H1 (cell line): Measurements from ENCODE around the gene CFAP141. TPM values are rescaled to one million over a fixed set of nuclear protein-coding genes. Genes with fewer than 3 reads are reported as not detected.

Source experiments
- CTCF ChIA-PET: fragments of 300-600 bp; sonication (Branson Sonifier 250); formaldehyde crosslinking; loops from one replicate; lab custom pipeline; 2021; ENCODE audit not compliant: partially characterized antibody; lab: Charles Lee
- POLR2A ChIA-PET: fragments of 300-600 bp; sonication (Branson Sonifier 250); formaldehyde crosslinking; loops from one replicate; lab custom pipeline; 2021; ENCODE audit warnings: inconsistent platforms; ENCODE audit not compliant: partially characterized antibody; lab: Charles Lee
- DNase-seq, 2 experiments: peaks; one replicate each; pipeline versions ENCODE4 v3.0.0 to v3.0.0-alpha.2; 2010 to 2022; ENCODE audit warnings: low spot score in 2 of 2, low read depth in 1 of 2, mixed read lengths in 1 of 2
- FAIRE-seq: peaks from 2 replicates; lab custom pipeline; 2011; peaks lifted over from hg19 to GRCh38; lab: Jason Lieb, UNC
- H2AFZ ChIP-seq: 2 replicates; pipeline ENCODE4 v1.8.1; 2012; ENCODE audit warnings: low read length, inconsistent platforms
- H2AK5ac ChIP-seq: 2 replicates; pipeline ENCODE4 v1.6.1; 2013; ENCODE audit warnings: low read depth, low read length
- H2BK120ac ChIP-seq: replicated peaks from 2 replicates; pipeline ENCODE3; 2013; ENCODE audit warnings: low read depth, low read length, inconsistent platforms
- H2BK12ac ChIP-seq: 2 replicates; pipeline ENCODE4 v1.6.1; 2013; ENCODE audit warnings: low read depth, low read length
- H2BK15ac ChIP-seq: 2 replicates; pipeline ENCODE4 v1.6.1; 2013; ENCODE audit warnings: low read length
- H2BK20ac ChIP-seq: 2 replicates; pipeline ENCODE4 v1.6.1; 2013; ENCODE audit warnings: low read length
- H2BK5ac ChIP-seq: 2 replicates; pipeline ENCODE4 v1.6.1; 2013; ENCODE audit warnings: low read depth, low read length
- H3K14ac ChIP-seq: 2 replicates; pipeline ENCODE4 v1.6.1; 2013; ENCODE audit warnings: inconsistent platforms; ENCODE audit not compliant: insufficient read length
- H3K18ac ChIP-seq: 2 replicates; pipeline ENCODE4 v1.6.1; 2013; ENCODE audit warnings: low read length; ENCODE audit errors: extremely low read depth
- H3K23ac ChIP-seq: 2 replicates; pipeline ENCODE4 v1.6.1; 2013; ENCODE audit warnings: inconsistent platforms; ENCODE audit not compliant: insufficient read length
- H3K23me2 ChIP-seq: 2 replicates; pipeline ENCODE4 v1.6.1; 2013; ENCODE audit warnings: low read depth, low read length
- H3K27ac ChIP-seq: 2 replicates; pipeline ENCODE4 v1.6.1; 2011; ENCODE audit warnings: low read depth, low read length, inconsistent platforms
- H3K27me3 ChIP-seq, 4 experiments: replicated peaks in 1 of 4; 1 replicate in 1 of 4; 2 replicates in 3 of 4; pipeline versions ENCODE4 v1.6.1 to v1.8.1; 2011 to 2013; ENCODE audit warnings: low read length in 3 of 4, mild to moderate bottlenecking in 3 of 4, inconsistent platforms in 2 of 4, mixed read lengths in 2 of 4, moderate library complexity in 1 of 4; ENCODE audit not compliant: control insufficient read depth in 3 of 4, insufficient read depth in 3 of 4; ENCODE audit errors: extremely low read depth in 1 of 4
- H3K36me3 ChIP-seq, 4 experiments: 2 replicates each; pipeline versions ENCODE4 v1.6.1 to v1.8.1; 2011 to 2013; ENCODE audit warnings: mild to moderate bottlenecking in 4 of 4, low read length in 3 of 4, moderate library complexity in 2 of 4, control low read depth in 1 of 4, inconsistent platforms in 1 of 4; ENCODE audit not compliant: insufficient read depth in 4 of 4, control insufficient read depth in 2 of 4
- H3K4ac ChIP-seq: replicated peaks from 2 replicates; pipeline ENCODE3; 2013; ENCODE audit warnings: low read length, low read depth, mixed read lengths, inconsistent platforms; ENCODE audit not compliant: insufficient read length
- H3K4me1 ChIP-seq, 4 experiments: replicated peaks in 1 of 4; 1 replicate in 1 of 4; 2 replicates in 3 of 4; pipeline versions ENCODE4 v1.6.1 to v1.8.1; 2011 to 2013; ENCODE audit warnings: low read length in 3 of 4, inconsistent platforms in 2 of 4, mixed read lengths in 1 of 4; ENCODE audit not compliant: insufficient read depth in 4 of 4, control insufficient read depth in 3 of 4
- H3K4me2 ChIP-seq, 2 experiments: 2 replicates each; pipeline versions ENCODE4 v1.6.1 to v1.8.1; 2011 to 2013; ENCODE audit warnings: low read depth in 2 of 2, low read length in 2 of 2, control low read depth in 1 of 2, inconsistent platforms in 1 of 2, mild to moderate bottlenecking in 1 of 2; ENCODE audit not compliant: insufficient read depth in 1 of 2
- H3K4me3 ChIP-seq, 4 experiments: fragments of 200-600, 300-600 bp in 1 of 4; sonication (generic), shearing (Covaris generic), sonication (Bioruptor Twin) in 1 of 4; 2 replicates each; pipeline versions ENCODE4 v1.5.1 to v1.8.1; 2011 to 2016; ENCODE audit warnings: low read length in 4 of 4, low read depth in 3 of 4, control low read depth in 2 of 4, inconsistent platforms in 2 of 4, mild to moderate bottlenecking in 2 of 4, mixed read lengths in 1 of 4, moderate library complexity in 1 of 4; ENCODE audit not compliant: insufficient read depth in 2 of 4; ENCODE audit errors: extremely low read depth in 1 of 4
- H3K56ac ChIP-seq: replicated peaks from 2 replicates; pipeline ENCODE3; 2013; ENCODE audit warnings: low read depth, mild to moderate bottlenecking, mixed read lengths, low read length, inconsistent platforms; ENCODE audit not compliant: insufficient read length
- H3K79me1 ChIP-seq: 2 replicates; pipeline ENCODE4 v1.6.1; 2013; ENCODE audit warnings: low read depth, low read length, control low read depth
- H3K79me2 ChIP-seq, 2 experiments: 2 replicates each; pipeline versions ENCODE4 v1.6.1 to v1.8.1; 2012 to 2013; ENCODE audit warnings: low read length in 2 of 2, mild to moderate bottlenecking in 2 of 2, inconsistent platforms in 1 of 2; ENCODE audit not compliant: insufficient read depth in 2 of 2, control insufficient read depth in 1 of 2
- H3K9ac ChIP-seq, 4 experiments: replicated peaks in 1 of 4; 1 replicate in 1 of 4; 2 replicates in 3 of 4; pipeline versions ENCODE4 v1.6.1 to v1.8.1; 2011 to 2013; ENCODE audit warnings: low read depth in 3 of 4, low read length in 3 of 4, control low read depth in 2 of 4, mild to moderate bottlenecking in 2 of 4, moderate library complexity in 2 of 4, inconsistent platforms in 1 of 4; ENCODE audit errors: extremely low read depth in 1 of 4
- H3K9me3 ChIP-seq, 2 experiments: 2 replicates each; pipeline versions ENCODE4 v1.6.1 to v1.8.1; 2012 to 2013; ENCODE audit warnings: mild to moderate bottlenecking in 2 of 2, moderate library complexity in 2 of 2, control low read depth in 1 of 2, inconsistent platforms in 1 of 2, low read depth in 1 of 2, low read length in 1 of 2, mixed read lengths in 1 of 2; ENCODE audit not compliant: insufficient read depth in 2 of 2
- H4K20me1 ChIP-seq, 2 experiments: replicated peaks in 1 of 2; 2 replicates each; pipeline versions ENCODE3 to v1.8.1; 2011 to 2013; ENCODE audit warnings: inconsistent platforms in 2 of 2, low read length in 2 of 2, mild to moderate bottlenecking in 1 of 2; ENCODE audit not compliant: insufficient read depth in 2 of 2, control insufficient read depth in 1 of 2
- H4K5ac ChIP-seq: 2 replicates; pipeline ENCODE4 v1.6.1; 2013; ENCODE audit warnings: low read length, low read depth, mixed read lengths, inconsistent platforms; ENCODE audit not compliant: insufficient read length
- H4K8ac ChIP-seq: 2 replicates; pipeline ENCODE4 v1.8.0; 2013; ENCODE audit warnings: mild to moderate bottlenecking, moderate library complexity, low read length, inconsistent platforms; ENCODE audit not compliant: insufficient read depth; ENCODE audit errors: extremely low read depth
- H4K91ac ChIP-seq: replicated peaks from 2 replicates; pipeline ENCODE3; 2013; ENCODE audit warnings: low read length, mixed read lengths, inconsistent platforms; ENCODE audit not compliant: insufficient read length
- BCL11A ChIP-seq, 2 experiments: IDR thresholded peaks; one replicate each; pipeline ENCODE4 v1.6.1; 2011; ENCODE audit warnings: low read depth in 2 of 2, low read length in 2 of 2, mild to moderate bottlenecking in 2 of 2
- BRCA1 ChIP-seq: IDR thresholded peaks from 2 replicates; pipeline ENCODE4 v1.6.1; 2012; ENCODE audit warnings: low read depth, low read length, improper control_type of control experiment
- HDAC2 ChIP-seq, 2 experiments: fragments of 300-600 bp in 1 of 2; sonication (generic) in 1 of 2; IDR thresholded peaks; 2 replicates each; pipeline ENCODE4 v1.6.1; 2011 to 2012; ENCODE audit warnings: low read depth in 2 of 2, low read length in 2 of 2, mild to moderate bottlenecking in 2 of 2, moderate library complexity in 2 of 2, borderline replicate concordance in 1 of 2, inconsistent platforms in 1 of 2
- PHF8 ChIP-seq: fragments of 200-600 bp; sonication (generic); conservative IDR thresholded peaks from 2 replicates; pipeline ENCODE4 v1.7.1; 2012; ENCODE audit warnings: low read depth, mild to moderate bottlenecking, inconsistent platforms, low read length, moderate library complexity
- POLR2A ChIP-seq, 2 experiments: IDR thresholded peaks; 1 replicate in 1 of 2; 2 replicates in 1 of 2; pipeline ENCODE4 v1.6.1; 2011; ENCODE audit warnings: low read depth in 2 of 2, low read length in 2 of 2, mild to moderate bottlenecking in 2 of 2; ENCODE audit errors: control extremely low read depth in 1 of 2
- RFX5 ChIP-seq: IDR thresholded peaks from 2 replicates; pipeline ENCODE4 v1.6.1; 2011; ENCODE audit warnings: low read depth, low read length, improper control_type of control experiment, borderline replicate concordance
- SAP30 ChIP-seq: fragments of 300-600 bp; sonication (generic); IDR thresholded peaks from 2 replicates; pipeline ENCODE4 v1.7.1; 2012; ENCODE audit warnings: low read length, moderate library complexity, mild to moderate bottlenecking, inconsistent platforms; ENCODE audit not compliant: insufficient read depth, insufficient replicate concordance
- SIRT6 ChIP-seq: IDR thresholded peaks from one replicate; pipeline ENCODE4 v1.7.1; 2012; ENCODE audit warnings: low read length, inconsistent platforms
- TAF1 ChIP-seq: IDR thresholded peaks from 2 replicates; pipeline ENCODE4 v1.6.1; 2011; ENCODE audit warnings: mild to moderate bottlenecking, low read depth, low read length
- WGBS, 2 experiments: shearing (Covaris generic) in 1 of 2; methylation state at CpG; one replicate each; pipeline versions ENCODE4 v1.1.6 to v1.1.7; 2013 to 2015; ENCODE audit warnings: low lambda C conversion rate in 2 of 2, mixed read lengths in 2 of 2, inconsistent platforms in 1 of 2, low coverage in 1 of 2, missing lambda C conversion rate in 1 of 2; ENCODE audit not compliant: insufficient replicate concordance in 2 of 2, insufficient coverage in 1 of 2, insufficient read length in 1 of 2; ENCODE audit errors: extremely low coverage in 1 of 2, missing lambda C conversion rate in 1 of 2; 5-methylcytosine and 5-hydroxymethylcytosine counted together
- polyA plus RNA-seq, 7 experiments: library from polyadenylated mRNA; depleted of rRNA in 3 of 7; stranded (reverse) in 5 of 7; unstranded in 2 of 7; fragments of >200 nt in 5 of 7; fragments of 200-250 nt in 2 of 7; gene quantifications; 1 replicate in 5 of 7; 2 replicates in 1 of 7; 4 replicates in 1 of 7; pipeline versions ENCODE4 v1.2.1 to v1.2.3, GENCODE V29; 2011 to 2013; ENCODE audit warnings: missing spikeins in 2 of 7, mixed read lengths in 2 of 7
- total RNA-seq: library from RNA; stranded (reverse); fragmentation: NEBNext Ultra II Directional; extraction: Animal tissue kit (Norgen Biotek cat#: 25700); gene quantifications from 2 replicates; pipeline ENCODE4 v1.2.1, GENCODE V29; 2021
- TF ChIP-seq, protein P1 (sequence below): IDR thresholded peaks from 2 replicates; pipeline ENCODE4 v1.6.1; 2012; ENCODE audit warnings: low read length, inconsistent platforms

CFAP141 gene
- total and polyA plus RNA-seq, 2 of the 8 experiments (the other 6 are each of a cell fraction or from before 2014, with no cell fraction given): not detected

DNA sequence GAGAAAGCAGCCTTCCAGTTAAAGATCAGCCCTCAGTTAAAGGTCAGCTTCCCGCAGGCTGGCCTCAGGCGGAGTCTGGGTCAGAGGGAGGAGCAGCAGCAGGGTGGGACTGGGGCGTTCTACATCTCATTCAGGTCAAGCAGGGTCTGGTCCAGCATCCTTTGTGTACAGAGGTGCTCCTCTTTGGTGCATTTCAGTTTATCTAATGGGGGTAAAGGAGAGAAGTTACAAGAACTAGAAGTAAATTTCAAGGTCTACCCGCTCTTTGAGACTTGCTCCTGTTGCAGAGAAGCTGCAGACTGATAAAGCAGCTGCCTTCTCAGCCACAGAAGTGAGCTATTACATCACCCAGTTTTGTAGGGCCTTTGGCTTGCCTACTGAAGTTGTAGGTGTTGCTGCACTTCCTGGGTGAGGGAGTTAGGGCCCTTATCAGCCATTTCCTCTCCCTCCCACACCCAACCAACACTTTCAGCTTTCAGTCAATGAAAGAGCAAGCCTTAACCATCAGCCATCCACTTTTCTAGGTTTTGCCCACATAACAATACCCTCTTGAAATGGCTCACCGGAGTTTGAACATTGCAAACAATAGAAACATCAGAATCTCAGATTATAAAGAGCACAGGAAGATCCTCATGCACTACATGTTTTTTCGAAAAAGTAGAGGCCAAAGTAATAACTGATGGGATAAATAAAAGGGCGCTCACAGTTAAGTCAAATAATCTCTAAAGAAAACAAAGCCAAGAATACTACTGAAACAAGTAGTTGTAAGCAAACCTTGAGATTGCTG, 48.4 kb downstream of the CFAP141 start:
- Histone ChIP-seq H4K5ac (no peak overlapping the region), H2AK5ac (no peak overlapping the region), H2BK120ac (no peak overlapping the region), H3K56ac (no peak overlapping the region), H3K36me3 (peaks cover 5 to 73% (median 47%) of the 10 kb centered on the region in 4 experiments; a peak in 7 of 8 replicates), H2BK12ac (no peak overlapping the region), H4K91ac (no peak overlapping the region), H2BK20ac (no peak overlapping the region), H2BK15ac (no peak overlapping the region), H2AFZ (no peak overlapping the region), H3K9ac (no peak overlapping the region), H4K20me1 (peaks cover 0 to 5% of the 10 kb centered on the region in 2 experiments), H3K4me3 (no peak overlapping the region), H3K27ac (0 out of 2 replicates have a peak overlapping the region, but pooled peaks have one; percentile 10), H3K79me1 (no peaks in the 10 kb centered on the region), H3K27me3 (no peaks in the 10 kb centered on the region), H3K14ac (no peak overlapping the region), H3K4me1 (peaks cover 0 to 3% (median 0%) of the 10 kb centered on the region in 4 experiments; a peak in 1 of 7 replicates), H4K8ac (no peak overlapping the region), H3K79me2 (peaks cover 0 to 13% of the 10 kb centered on the region in 2 experiments; a peak in 2 of 4 replicates), H3K18ac (no peak overlapping the region), H3K23ac (no peak overlapping the region), H3K23me2 (no peaks in the 10 kb centered on the region; the same call in 1 of the 2 replicates), H3K9me3 (no peaks in the 10 kb centered on the region), H2BK5ac (no peak overlapping the region), H3K4ac (no peak overlapping the region), H3K4me2 (no peak overlapping the region)
- WGBS, 2 experiments: 94% methylated on average over 7 of the region's 7 CpGs; no CpG with 5 or more reads in 1 of the 2 experiments
- FAIRE-seq: no peak
- POLR2A ChIA-PET: interaction anchor here (0.6 to 5.5 kb wide), 8 partner anchors 10 to 633 kb away, joined by 3 to 35 read pairs (median 4); partner anchors contain the start of gene RPS27
- DNase-seq: no peak
- CTCF ChIA-PET: interaction anchor here (0.7 to 0.8 kb wide), 3 partner anchors 53 to 171 kb away, joined by 3 read pairs; partner anchors contain the start of gene RAB13
- TF ChIP-seq SAP30: no peak
- no peak for TF ChIP-seq SIRT6
- no peak for TF ChIP-seq PHF8
- TF ChIP-seq, protein P1, sequence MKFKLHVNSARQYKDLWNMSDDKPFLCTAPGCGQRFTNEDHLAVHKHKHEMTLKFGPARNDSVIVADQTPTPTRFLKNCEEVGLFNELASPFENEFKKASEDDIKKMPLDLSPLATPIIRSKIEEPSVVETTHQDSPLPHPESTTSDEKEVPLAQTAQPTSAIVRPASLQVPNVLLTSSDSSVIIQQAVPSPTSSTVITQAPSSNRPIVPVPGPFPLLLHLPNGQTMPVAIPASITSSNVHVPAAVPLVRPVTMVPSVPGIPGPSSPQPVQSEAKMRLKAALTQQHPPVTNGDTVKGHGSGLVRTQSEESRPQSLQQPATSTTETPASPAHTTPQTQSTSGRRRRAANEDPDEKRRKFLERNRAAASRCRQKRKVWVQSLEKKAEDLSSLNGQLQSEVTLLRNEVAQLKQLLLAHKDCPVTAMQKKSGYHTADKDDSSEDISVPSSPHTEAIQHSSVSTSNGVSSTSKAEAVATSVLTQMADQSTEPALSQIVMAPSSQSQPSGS: no peak
- TF ChIP-seq TAF1: no peak
- TF ChIP-seq HDAC2 (IDR thresholded peaks at IDR 0.05; ENCODE audit: borderline replicate concordance in 1 of 2, low read depth in 2 of 2, low read length in 2 of 2): no peak
- TF ChIP-seq BRCA1: no peak
- TF ChIP-seq POLR2A (IDR thresholded peaks at IDR 0.05; ENCODE audit: control extremely low read depth in 1 of 2, low read depth in 2 of 2, low read length in 2 of 2): no peak
- no peak for TF ChIP-seq BCL11A (IDR thresholded peaks at IDR 0.05; ENCODE audit: low read depth in 2 of 2, low read length in 2 of 2)
- no peak for TF ChIP-seq RFX5
